Gastroesophageal sphincter (tissue), 4 donors: Measurements from ENCODE around the gene ZC3HAV1. TPM values are rescaled to one million over a fixed set of nuclear protein-coding genes. Genes with fewer than 3 reads are reported as not detected.
"Not testable (repeated sequence)": the region's sequence is repeated elsewhere in the genome, so short reads cannot be mapped to it uniquely, and the experiment has no call there.

ENCODE experiments used
- ATAC-seq: fragments of 150-250 bp; one replicate; pipeline ENCODE4 v1.9.1; 2016; ENCODE audit warnings: mild to moderate bottlenecking, moderate library complexity
- H3K27ac ChIP-seq, 4 donors: fragments of 200-600 bp; sonication (generic) in 3 of 4; 1 replicate in 3 of 4; 2 replicates in 1 of 4; pipeline ENCODE4 v1.5.1; 2016 to 2019
- H3K27me3 ChIP-seq: fragments of 200-600 bp; sonication (generic); one replicate; pipeline ENCODE4 v1.5.1; 2019
- H3K36me3 ChIP-seq, 2 donors: fragments of 200-600 bp; sonication (generic); one replicate each; pipeline ENCODE4 v1.5.1; 2019; ENCODE audit warnings: control low read depth in 1 of 2
- H3K4me1 ChIP-seq, 3 donors: fragments of 200-600 bp; sonication (generic); 1 replicate in 2 of 3; 2 replicates in 1 of 3; pipeline ENCODE4 v1.5.1; 2016 to 2019; ENCODE audit warnings: control low read depth in 2 of 3
- H3K4me3 ChIP-seq, 2 donors: fragments of 200-600 bp; sonication (generic); one replicate each; pipeline ENCODE4 v1.5.1; 2019; ENCODE audit warnings: mild to moderate bottlenecking in 1 of 2, moderate library complexity in 1 of 2
- H3K9me3 ChIP-seq, 3 donors: fragments of 200-600 bp; sonication (generic); one replicate each; pipeline ENCODE4 v1.5.1; 2017 to 2019; ENCODE audit warnings: control low read depth in 2 of 3
- CTCF ChIP-seq, 4 experiments: fragments of 200-600 bp in 2 of 4; fragments of 450-650 bp in 2 of 4; sonication (generic) in 1 of 4; IDR thresholded peaks; one replicate each; pipeline ENCODE4 v1.5.1; 2017 to 2019; ENCODE audit warnings: antibody characterized with exemption in 4 of 4, mild to moderate bottlenecking in 2 of 4, moderate library complexity in 2 of 4
- EP300 ChIP-seq: sonication (generic); formaldehyde crosslinking; IDR thresholded peaks from one replicate; pipeline ENCODE4 v1.6.1; 2017; ENCODE audit warnings: antibody characterized with exemption, mild to moderate bottlenecking
- POLR2A ChIP-seq, 2 donors: fragments of 450-650 bp; IDR thresholded peaks; one replicate each; pipeline ENCODE4 v1.6.1; 2017; ENCODE audit warnings: antibody characterized with exemption in 2 of 2, mild to moderate bottlenecking in 2 of 2, moderate library complexity in 1 of 2
- POLR2AphosphoS5 ChIP-seq: sonication (generic); formaldehyde crosslinking; IDR thresholded peaks from one replicate; pipeline ENCODE4 v1.6.1; 2017; ENCODE audit warnings: antibody characterized with exemption
- WGBS, 2 donors: methylation state at CpG; one replicate each; pipeline ENCODE4 v1.1.5; 2018; ENCODE audit warnings: low coverage in 1 of 2; 5-methylcytosine and 5-hydroxymethylcytosine counted together
- total RNA-seq, 4 donors: library from RNA; depleted of rRNA; stranded (reverse); fragments of >200 nt; gene quantifications; one replicate each; pipeline ENCODE4 v1.1.0, GENCODE V29; 2016

Gene ZC3HAV1
- total RNA-seq, 4 donors from 2014 or later, result 21.8 to 30.4 (median 27.2) TPM

- peak; percentile 69 for ATAC-seq
- TF ChIP-seq POLR2AphosphoS5, result no peak
- TF ChIP-seq POLR2A (IDR thresholded peaks at IDR 0.05), result no peak
- TF ChIP-seq EP300, result no peak
- Histone ChIP-seq H3K4me1 (peaks cover 0 to 10% (median 0%) of the 10 kb centered on the region in 3 donors), H3K27me3 (no peaks in the 10 kb centered on the region), H3K27ac (peak overlapping the region in 2 of 4 donors; percentile 7 to 57), H3K9me3 (no peaks in the 10 kb centered on the region), H3K4me3 (no peak overlapping the region), H3K36me3 (peaks cover 0 to 81% of the 10 kb centered on the region in 2 donors)
- WGBS, 2 donors, result 32 to 50% methylated on average over 5 of the region's 5 CpGs
Measured at GRCh38 chr7:139058943-139059342, 50.6 kb downstream of the ZC3HAV1 start.

DNA sequence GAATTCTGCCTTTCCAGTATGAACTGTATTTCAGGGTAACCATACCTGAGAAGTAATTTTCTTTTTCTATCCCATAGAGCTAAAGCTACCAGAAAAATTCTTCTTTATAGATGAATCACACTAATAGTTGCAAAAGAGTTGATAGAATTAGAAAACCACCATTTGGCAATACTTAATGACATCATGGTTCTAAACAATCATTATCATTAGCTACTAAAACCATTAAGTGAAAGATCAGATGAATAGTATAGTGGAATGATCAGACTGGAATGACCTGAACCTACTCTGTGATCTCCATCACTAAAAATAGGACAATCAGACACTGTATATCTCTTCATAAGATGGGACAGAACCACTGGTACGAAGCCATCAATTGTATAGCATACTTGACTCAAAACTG lies 53.8 kb downstream of the ZC3HAV1 start:
- 80 to 93% methylated on average over 1 of the region's 1 CpG for WGBS, 2 donors
- Histone ChIP-seq H3K4me1 (peaks cover 0 to 10% (median 0%) of the 10 kb centered on the region in 3 donors), H3K27me3 (no peaks in the 10 kb centered on the region), H3K9me3 (no peaks in the 10 kb centered on the region), H3K36me3 (peaks cover 0 to 81% of the 10 kb centered on the region in 2 donors), H3K4me3 (no peak overlapping the region), H3K27ac (no peak overlapping the region)
- ATAC-seq, result no peak
- TF ChIP-seq POLR2AphosphoS5, result no peak
- TF ChIP-seq EP300, result no peak
- no peak for TF ChIP-seq CTCF (IDR thresholded peaks at IDR 0.05)
- TF ChIP-seq POLR2A (IDR thresholded peaks at IDR 0.05), result no peak

- H3K9me3 ChIP-seq, ATAC-seq: not testable (repeated sequence)
- WGBS, 2 donors, result 88 to 98% methylated on average over 3 to 6 of the region's 14 CpGs
Measured at GRCh38 chr7:139054656-139055055, 54.9 kb downstream of the ZC3HAV1 start.

GRCh38 chr7:139054101-139054500 lies 55.4 kb downstream of the ZC3HAV1 start:
- 49 to 93% methylated on average over 2 of the region's 2 CpGs for WGBS, 2 donors
- no peaks in the 10 kb centered on the region for H3K27me3 ChIP-seq
- no peak for ATAC-seq
- H3K9me3 ChIP-seq, result no peaks in the 10 kb centered on the region
- no peak overlapping the region for H3K27ac ChIP-seq
- H3K36me3 ChIP-seq, result peaks cover 0 to 83% of the 10 kb centered on the region in 2 donors
- no peak overlapping the region for H3K4me3 ChIP-seq
- peaks cover 0 to 8% (median 0%) of the 10 kb centered on the region in 3 donors for H3K4me1 ChIP-seq
- no peak for TF ChIP-seq POLR2A (IDR thresholded peaks at IDR 0.05)
- TF ChIP-seq POLR2AphosphoS5, result no peak
- no peak for TF ChIP-seq CTCF (IDR thresholded peaks at IDR 0.05)
- TF ChIP-seq EP300, result no peak

More at GRCh38 chr7:139054656-139055055, 54.9 kb downstream of the ZC3HAV1 start:
- not testable (repeated sequence) for H3K4me1 ChIP-seq, H3K27me3 ChIP-seq, H3K4me3 ChIP-seq, H3K27ac ChIP-seq
- H3K36me3 ChIP-seq, result peaks cover 0 to 81% of the 10 kb centered on the region in 2 donors

- H3K36me3 ChIP-seq, result peaks cover 0 to 95% of the 10 kb centered on the region in 2 donors
Measured at GRCh38 chr7:139051655-139052054, 57.9 kb downstream of the ZC3HAV1 start.

More at GRCh38 chr7:139051655-139052054, 57.9 kb downstream of the ZC3HAV1 start:
- H3K4me1 ChIP-seq, result no peaks in the 10 kb centered on the region
- no peaks in the 10 kb centered on the region for H3K27me3 ChIP-seq
- no peak for ATAC-seq
- H3K9me3 ChIP-seq, result no peaks in the 10 kb centered on the region
- TF ChIP-seq CTCF (IDR thresholded peaks at IDR 0.05) (no peak), POLR2A (IDR thresholded peaks at IDR 0.05) (no peak), EP300 (no peak), POLR2AphosphoS5 (no peak)
- H3K4me3 ChIP-seq, result no peak overlapping the region
- no peak overlapping the region for H3K27ac ChIP-seq
